ENCODE measurements around the gene DSCAM. TPM values are rescaled to one million over a fixed set of nuclear protein-coding genes. Genes with fewer than 3 reads are reported as not detected.

The DSCAM gene
- polyA plus RNA-seq, 1 experiment, result 0.10 TPM

GRCh38 chr21:40160911-40161310 is 686.0 kb downstream of the DSCAM start:
- CTCF ChIA-PET, result no interaction called here
- POLR2A ChIA-PET, result no interaction called here
- H3K36me3 ChIP-seq (ENCODE audit: control insufficient read depth, insufficient read depth, low read length), result no peaks in the 10 kb centered on the region
- H3K27me3 ChIP-seq (ENCODE audit: control insufficient read depth, insufficient read depth, low read length), result no peaks in the 10 kb centered on the region
- no peak overlapping the region for H3K4me3 ChIP-seq (ENCODE audit: low read depth, low read length)
- DNase-seq (ENCODE audit: low read depth), result no peak
- TF ChIP-seq CTCF (IDR thresholded peaks at IDR 0.05; ENCODE audit: insufficient read depth, low read depth, low read length), result no peak

- H3K36me3 ChIP-seq (ENCODE audit: control insufficient read depth, insufficient read depth, low read length), result no peaks in the 10 kb centered on the region
- no peak overlapping the region for H3K4me3 ChIP-seq (ENCODE audit: low read depth, low read length)
- H3K27me3 ChIP-seq (ENCODE audit: control insufficient read depth, insufficient read depth, low read length), result no peaks in the 10 kb centered on the region
- no peak for TF ChIP-seq CTCF (IDR thresholded peaks at IDR 0.05; ENCODE audit: insufficient read depth, low read depth, low read length)
- DNase-seq (ENCODE audit: low read depth), result no peak
- ChIA-PET POLR2A (no interaction called here), CTCF (no interaction called here)
Observed at GRCh38 chr21:40158366-40158765, 688.6 kb downstream of the DSCAM start.

GRCh38 chr21:40155563-40155962 is 691.4 kb downstream of the DSCAM start:
- ChIA-PET CTCF (interaction anchor here (1.6 kb wide), 1 partner anchor 12 kb away, joined by 3 read pairs; no protein-coding TSS in a partner anchor), POLR2A (no interaction called here)
- Histone ChIP-seq H3K4me3 (ENCODE audit: low read depth, low read length) (no peak overlapping the region), H3K36me3 (ENCODE audit: control insufficient read depth, insufficient read depth, low read length) (no peaks in the 10 kb centered on the region), H3K27me3 (ENCODE audit: control insufficient read depth, insufficient read depth, low read length) (no peaks in the 10 kb centered on the region)
- no peak for DNase-seq (ENCODE audit: low read depth)
- TF ChIP-seq CTCF (IDR thresholded peaks at IDR 0.05; ENCODE audit: insufficient read depth, low read depth, low read length), result no peak

GRCh38 chr21:40153351-40153750 is 693.6 kb downstream of the DSCAM start:
- H3K4me3 ChIP-seq (ENCODE audit: low read depth, low read length), result no peak overlapping the region
- ChIA-PET POLR2A (no interaction called here), CTCF (interaction anchor here (0.5 kb wide), 1 partner anchor 492 kb away, joined by 3 read pairs; no protein-coding TSS in a partner anchor)
- no peak for DNase-seq (ENCODE audit: low read depth)
- TF ChIP-seq CTCF (IDR thresholded peaks at IDR 0.05; ENCODE audit: insufficient read depth, low read depth, low read length), result no peak
- no peaks in the 10 kb centered on the region for H3K36me3 ChIP-seq (ENCODE audit: control insufficient read depth, insufficient read depth, low read length)
- H3K27me3 ChIP-seq (ENCODE audit: control insufficient read depth, insufficient read depth, low read length), result no peaks in the 10 kb centered on the region

GRCh38 chr21:40152476-40152875 is 694.5 kb downstream of the DSCAM start:
- no peaks in the 10 kb centered on the region for H3K36me3 ChIP-seq (ENCODE audit: control insufficient read depth, insufficient read depth, low read length)
- no peak for TF ChIP-seq CTCF (IDR thresholded peaks at IDR 0.05; ENCODE audit: insufficient read depth, low read depth, low read length)
- H3K4me3 ChIP-seq (ENCODE audit: low read depth, low read length), result no peak overlapping the region
- H3K27me3 ChIP-seq (ENCODE audit: control insufficient read depth, insufficient read depth, low read length), result no peaks in the 10 kb centered on the region
- DNase-seq (ENCODE audit: low read depth), result no peak
- ChIA-PET POLR2A (no interaction called here), CTCF (no interaction called here)
